NCI-H748 (cell line): ENCODE measurements around the gene SSBP2.

Source experiments
- DNase-seq: peaks from one replicate; lab custom pipeline; 2025; ENCODE audit not compliant: unreplicated experiment; lab: John Stamatoyannopoulos, UW

The SSBP2 gene

GRCh38 chr5:81751009-81751835, at the start of gene SSBP2:
SSBP2 (minus strand) TSS chr5:81751097; CDS start chr5:81751042, 55 bp downstream.
- DNase-seq, result peak; percentile 98

GRCh38 chr5:81795666-81796065, 44.8 kb upstream of the SSBP2 start:
- DNase-seq, result no peak

GRCh38 chr5:81794226-81794625, 43.3 kb upstream of the SSBP2 start:
- no peak for DNase-seq

DNA sequence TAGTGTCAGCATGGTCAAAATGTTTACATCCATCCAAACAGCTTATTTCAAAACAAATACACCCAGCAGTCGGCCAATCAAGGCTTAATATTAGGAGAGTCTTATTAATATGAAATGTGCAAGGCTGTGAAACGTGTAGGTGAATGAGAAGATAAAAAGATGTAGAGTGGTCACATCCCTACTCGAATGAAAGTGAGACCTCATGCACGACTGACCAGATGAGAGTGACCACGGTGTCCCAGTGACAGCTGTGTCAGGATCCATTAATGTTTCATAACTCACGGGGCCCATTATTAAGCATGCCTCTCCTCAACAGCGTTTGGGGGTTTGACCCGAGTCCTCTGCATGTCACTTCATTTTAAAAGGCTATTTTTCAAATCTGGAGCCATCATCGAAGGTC, 39.4 kb upstream of the SSBP2 start:
- no peak for DNase-seq

DNA sequence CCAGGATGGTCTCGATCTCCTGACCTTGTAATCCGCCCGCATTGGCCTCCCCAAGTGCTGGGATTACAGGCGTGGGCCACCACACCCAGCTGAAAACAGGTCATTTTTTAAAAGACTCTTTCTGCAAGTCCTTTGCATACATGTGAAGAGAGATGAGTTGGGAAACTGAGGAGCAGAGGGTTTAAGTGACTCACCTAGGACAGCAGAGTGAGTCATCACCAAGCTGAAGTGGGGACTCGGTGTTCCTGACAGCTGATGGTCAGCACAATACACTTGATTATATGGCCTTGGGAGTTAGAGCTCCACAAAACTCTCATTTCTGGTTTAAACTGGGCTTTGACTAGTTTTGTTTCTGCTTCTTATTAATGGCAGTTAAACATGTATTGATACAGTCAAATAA, 38.1 kb upstream of the SSBP2 start:
- no peak for DNase-seq

DNA sequence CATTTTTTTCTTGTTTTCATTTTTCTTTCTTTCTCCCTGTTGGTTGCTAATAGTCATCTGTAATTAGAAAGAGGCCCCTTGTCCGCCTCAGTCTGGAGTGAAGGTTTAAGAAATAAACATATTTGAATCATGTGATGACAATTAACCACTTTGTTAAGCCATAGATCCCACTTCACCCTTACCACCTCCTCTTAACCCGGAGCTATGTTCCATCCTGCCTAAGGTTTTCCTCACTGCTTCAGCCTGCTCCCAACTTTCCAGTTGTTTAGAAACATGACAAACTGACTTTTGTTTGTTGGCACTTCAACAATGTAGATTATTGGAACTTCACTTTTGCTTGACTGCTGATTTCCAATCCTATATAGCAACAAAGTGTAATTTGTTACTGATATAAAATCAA, 37.4 kb upstream of the SSBP2 start:
- DNase-seq, result no peak

GRCh38 chr5:81787474-81788242, 36.8 kb upstream of the SSBP2 start:
- peak; percentile 21 for DNase-seq

GRCh38 chr5:81786991-81787390, 36.1 kb upstream of the SSBP2 start:
- no peak for DNase-seq

DNA sequence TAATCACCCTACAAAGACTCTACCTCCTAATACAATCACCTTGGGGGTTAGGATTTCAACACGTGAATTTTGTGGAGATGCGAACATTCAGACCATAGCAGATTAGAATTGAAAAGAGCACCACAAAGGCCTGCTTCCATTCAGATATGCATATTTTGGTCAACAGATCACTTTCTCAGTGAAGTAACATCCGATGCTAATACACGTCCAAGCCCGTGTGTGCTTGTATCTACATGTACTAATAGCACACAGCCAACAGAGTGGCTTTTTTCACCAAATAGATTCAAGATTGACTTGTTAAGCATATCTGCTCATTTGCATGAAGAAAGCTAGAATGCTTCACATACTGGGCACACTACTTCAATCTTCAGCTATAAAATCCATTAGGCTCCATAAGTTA, 35.6 kb upstream of the SSBP2 start:
- DNase-seq, result no peak

- DNase-seq, result no peak
Measured at GRCh38 chr5:81785322-81785721, 34.4 kb upstream of the SSBP2 start.

DNA sequence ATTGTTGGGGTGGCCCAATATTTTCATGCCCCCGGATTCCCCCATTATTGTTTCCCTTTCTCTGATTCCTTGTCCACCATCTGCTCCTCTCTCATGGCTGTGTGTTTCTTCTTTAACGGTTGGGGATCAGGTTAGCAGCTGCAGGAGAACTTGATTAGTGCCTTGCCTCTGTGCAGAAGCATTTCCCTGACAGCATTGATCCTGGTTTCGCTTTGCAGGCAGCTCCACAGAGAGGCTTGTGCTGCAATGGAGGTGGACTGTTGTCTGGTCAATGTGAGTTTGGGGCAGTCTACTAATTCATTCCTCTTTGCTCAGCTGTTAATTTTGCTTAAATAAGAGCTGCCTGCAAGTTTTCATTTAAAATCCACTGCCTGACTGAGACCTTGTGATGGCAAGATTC, 32.5 kb upstream of the SSBP2 start:
- DNase-seq, result no peak

DNA sequence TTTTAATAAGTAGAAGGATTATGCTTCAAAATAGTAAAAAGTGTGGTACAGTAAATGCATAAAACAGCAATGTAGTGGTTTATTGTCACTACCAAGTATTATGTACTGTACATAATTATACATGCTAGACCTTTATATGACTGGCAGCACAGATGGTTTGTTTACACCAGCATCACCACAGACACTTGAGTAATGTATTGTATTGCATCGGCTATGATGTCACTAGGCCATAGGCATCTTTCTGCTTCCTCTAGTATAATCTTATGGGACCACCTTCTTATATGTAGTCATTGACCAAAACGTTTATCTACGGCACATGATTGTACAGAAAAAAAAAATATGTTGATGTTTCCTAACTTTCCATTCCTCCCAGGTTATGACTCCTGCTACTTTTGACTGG, 31.9 kb upstream of the SSBP2 start:
- no peak for DNase-seq

- DNase-seq, result no peak
Measured at GRCh38 chr5:81779916-81780266, 29.0 kb upstream of the SSBP2 start.

DNA sequence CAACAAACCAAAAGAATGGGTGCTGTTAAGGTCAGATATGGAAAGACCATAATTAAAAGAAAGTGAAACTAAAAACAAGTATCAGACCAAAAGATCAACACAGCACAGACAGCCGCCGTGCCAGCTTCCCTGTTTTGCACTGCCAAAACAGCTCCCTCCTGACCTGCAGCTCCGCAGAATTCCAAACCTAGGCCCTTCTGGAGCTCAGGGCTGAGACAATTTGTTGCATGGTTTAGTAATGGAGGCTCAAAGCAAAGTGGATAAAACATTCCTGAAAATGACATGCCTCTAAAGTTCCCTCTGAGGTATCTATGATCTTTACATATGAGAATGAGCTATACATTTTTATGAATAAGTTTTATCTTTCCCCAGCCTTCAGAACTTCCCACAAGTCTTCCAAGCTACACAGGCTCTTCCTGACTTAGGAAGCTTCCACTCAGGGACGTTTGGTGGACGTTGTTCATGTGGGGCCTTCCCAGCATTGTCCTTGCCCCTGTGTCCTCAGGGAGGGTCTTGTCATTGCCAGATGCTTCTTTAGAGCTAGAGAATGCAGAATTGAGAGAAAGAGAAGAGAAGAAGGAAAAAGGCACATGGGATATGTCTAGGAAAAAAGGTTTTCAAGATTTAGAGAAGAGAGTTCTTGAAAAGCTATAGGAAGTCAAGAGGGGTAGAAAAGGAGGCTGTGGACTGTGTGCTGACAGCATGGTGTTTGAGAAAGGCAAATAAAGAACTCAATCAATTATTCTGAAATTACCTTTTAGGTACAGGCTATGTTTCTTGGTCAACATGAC, 28.4 kb upstream of the SSBP2 start:
- no peak for DNase-seq

DNA sequence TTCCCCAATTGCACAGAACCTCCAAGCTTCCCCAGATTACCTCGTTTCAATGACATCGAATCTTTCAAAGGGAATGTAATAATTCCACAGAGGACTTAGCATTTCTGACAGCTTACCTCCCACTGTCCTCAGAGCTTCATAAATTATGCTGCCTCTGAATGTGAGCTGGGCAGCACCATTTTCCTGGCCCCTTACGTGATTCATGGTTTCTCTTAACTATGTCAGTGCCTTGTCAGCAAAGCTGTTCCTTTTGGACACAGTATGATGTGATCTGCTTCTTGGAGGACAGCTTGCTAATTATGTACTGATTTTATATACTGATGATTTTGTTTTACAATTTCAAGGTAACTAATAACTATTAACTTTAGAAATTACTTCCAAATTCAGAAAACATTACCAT, 27.7 kb upstream of the SSBP2 start:
- no peak for DNase-seq

DNA sequence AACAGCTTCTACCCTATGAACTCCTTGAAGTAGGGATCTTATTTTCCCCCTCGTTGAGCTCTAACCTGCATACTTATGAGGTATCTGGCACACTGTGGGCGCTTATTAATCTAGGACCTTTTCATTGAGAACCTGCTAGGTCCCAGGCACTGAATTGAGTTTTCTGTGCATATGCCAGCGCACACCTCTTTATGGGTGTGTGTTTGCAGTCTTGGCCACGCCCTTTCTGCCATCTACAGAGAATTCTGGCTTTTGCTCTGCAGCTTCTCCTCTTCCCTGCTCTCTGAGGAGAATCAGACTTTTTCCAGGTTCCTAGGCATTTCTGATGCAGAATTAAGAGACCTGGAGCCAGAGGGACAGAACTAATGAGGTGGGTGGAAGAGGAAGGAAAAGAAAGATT, 25.4 kb upstream of the SSBP2 start:
- DNase-seq, result peak; percentile 32

GRCh38 chr5:81774374-81774773, 23.5 kb upstream of the SSBP2 start:
- DNase-seq, result no peak

DNA sequence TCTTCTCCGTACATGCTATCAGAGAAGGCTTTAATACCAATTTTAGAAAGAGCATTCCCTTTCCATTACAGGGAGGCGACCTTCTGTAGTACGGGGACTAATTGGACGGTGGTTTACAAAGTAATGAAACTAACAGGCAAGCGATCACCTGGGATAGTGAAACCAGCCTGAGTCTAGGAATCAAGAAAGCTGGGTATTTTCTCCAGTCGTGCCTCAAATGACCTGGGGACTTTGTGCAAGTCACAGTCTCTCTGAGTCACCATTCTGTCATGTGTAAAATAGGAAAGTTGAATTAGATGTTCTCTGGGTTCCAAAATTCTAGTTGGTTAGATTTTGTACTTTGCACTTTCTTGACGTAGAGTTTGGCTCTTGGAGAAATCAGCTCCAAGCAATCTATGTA, 22.7 kb upstream of the SSBP2 start:
- no peak for DNase-seq

- DNase-seq, result no peak
Measured at GRCh38 chr5:81773161-81773560, 22.3 kb upstream of the SSBP2 start.

DNA sequence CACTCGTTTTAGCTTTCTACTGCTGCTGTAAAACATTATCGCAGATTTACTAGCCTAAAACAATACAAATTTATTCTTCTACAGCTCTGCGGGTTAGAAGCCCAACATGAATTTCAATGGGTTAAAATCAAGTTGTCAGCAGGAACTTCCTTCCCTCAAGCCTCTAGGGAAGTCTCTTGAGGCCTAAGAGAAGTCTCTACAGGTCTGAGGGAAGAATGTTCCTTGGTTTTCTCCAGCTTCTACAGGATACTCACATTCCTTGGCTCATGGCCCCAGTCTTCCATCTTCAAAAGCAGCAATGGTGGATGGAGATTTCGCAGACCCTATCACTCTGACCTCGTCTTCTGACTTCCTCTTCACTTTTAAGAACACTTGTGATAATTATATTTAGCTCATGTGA, 21.6 kb upstream of the SSBP2 start:
- DNase-seq, result no peak

GRCh38 chr5:81768935-81769452, 18.1 kb upstream of the SSBP2 start:
- no peak for DNase-seq
